ENCODE data around the gene IDI2.
A peak's percentile ranks its signal among the peaks of the same experiment; 100 is the strongest.

GRCh38 chr10:1056326-1057105 is 30.9 kb upstream of the IDI2 start, which contains the start of gene WDR37:
- TF ChIP-seq CTCF (IDR thresholded peaks at IDR 0.05) = no peak
- peak; percentile 88 to 95 for TF ChIP-seq POLR2A (IDR thresholded peaks at IDR 0.05)

All from adrenal gland (tissue), 5 donors.